Vagina (tissue), 2 donors: Measurements from ENCODE around the gene ZGLP1. TPM values are rescaled to one million over a fixed set of nuclear protein-coding genes. Genes with fewer than 3 reads are reported as not detected.

Source experiments
- DNase-seq, 2 donors: peaks; one replicate each; pipeline ENCODE4 v3.0.0-alpha.2; 2017; ENCODE audit errors: extremely low spot score in 2 of 2
- H3K27ac ChIP-seq: fragments of 200-600 bp; sonication (generic); one replicate; pipeline ENCODE4 v1.5.1; 2019
- H3K27me3 ChIP-seq: fragments of 200-600 bp; sonication (generic); one replicate; pipeline ENCODE4 v1.5.1; 2019
- H3K36me3 ChIP-seq, 2 donors: fragments of 200-600 bp; sonication (generic); one replicate each; pipeline ENCODE4 v1.5.1; 2017 to 2019
- H3K4me1 ChIP-seq: fragments of 200-600 bp; sonication (generic); one replicate; pipeline ENCODE4 v1.5.1; 2019
- H3K4me3 ChIP-seq, 2 donors: fragments of 200-600 bp; sonication (generic); 1 replicate in 1 of 2; 2 replicates in 1 of 2; pipeline ENCODE4 v1.5.1; 2016 to 2019
- H3K9me3 ChIP-seq: fragments of 200-600 bp; sonication (generic); one replicate; pipeline ENCODE4 v1.5.1; 2019
- POLR2A ChIP-seq, 2 donors: fragments of 450-650 bp; IDR thresholded peaks; one replicate each; pipeline ENCODE4 v1.6.1; 2017; ENCODE audit warnings: antibody characterized with exemption in 2 of 2, mild to moderate bottlenecking in 2 of 2, moderate library complexity in 2 of 2
- POLR2AphosphoS5 ChIP-seq, 2 donors: sonication (generic); formaldehyde crosslinking; IDR thresholded peaks; one replicate each; pipeline ENCODE4 v1.9.0; 2017; ENCODE audit warnings: antibody characterized with exemption in 2 of 2, mild to moderate bottlenecking in 2 of 2, low read depth in 1 of 2; ENCODE audit not compliant: insufficient read depth in 1 of 2
- intact Hi-C: fragments of 100-400 bp; cut with DNase I; formaldehyde crosslinking; loops from one replicate; pipeline ENCODE4 v1.15.1; 2023
- total RNA-seq: library from RNA; depleted of rRNA; stranded (reverse); fragments of >200 nt; gene quantifications from one replicate; pipeline ENCODE4 v1.2.3, GENCODE V29; 2016
- TF ChIP-seq, protein P1 (sequence below), 3 experiments: fragments of 450-650 bp in 2 of 3; fragments of 200-600 bp in 1 of 3; sonication (generic) in 1 of 3; IDR thresholded peaks; one replicate each; pipeline ENCODE4 v1.5.1; 2017 to 2019; ENCODE audit warnings: antibody characterized with exemption in 3 of 3, mild to moderate bottlenecking in 2 of 3, moderate library complexity in 2 of 3

Gene ZGLP1
- total RNA-seq, 1 donor from 2014 or later: 5.2 TPM

DNA sequence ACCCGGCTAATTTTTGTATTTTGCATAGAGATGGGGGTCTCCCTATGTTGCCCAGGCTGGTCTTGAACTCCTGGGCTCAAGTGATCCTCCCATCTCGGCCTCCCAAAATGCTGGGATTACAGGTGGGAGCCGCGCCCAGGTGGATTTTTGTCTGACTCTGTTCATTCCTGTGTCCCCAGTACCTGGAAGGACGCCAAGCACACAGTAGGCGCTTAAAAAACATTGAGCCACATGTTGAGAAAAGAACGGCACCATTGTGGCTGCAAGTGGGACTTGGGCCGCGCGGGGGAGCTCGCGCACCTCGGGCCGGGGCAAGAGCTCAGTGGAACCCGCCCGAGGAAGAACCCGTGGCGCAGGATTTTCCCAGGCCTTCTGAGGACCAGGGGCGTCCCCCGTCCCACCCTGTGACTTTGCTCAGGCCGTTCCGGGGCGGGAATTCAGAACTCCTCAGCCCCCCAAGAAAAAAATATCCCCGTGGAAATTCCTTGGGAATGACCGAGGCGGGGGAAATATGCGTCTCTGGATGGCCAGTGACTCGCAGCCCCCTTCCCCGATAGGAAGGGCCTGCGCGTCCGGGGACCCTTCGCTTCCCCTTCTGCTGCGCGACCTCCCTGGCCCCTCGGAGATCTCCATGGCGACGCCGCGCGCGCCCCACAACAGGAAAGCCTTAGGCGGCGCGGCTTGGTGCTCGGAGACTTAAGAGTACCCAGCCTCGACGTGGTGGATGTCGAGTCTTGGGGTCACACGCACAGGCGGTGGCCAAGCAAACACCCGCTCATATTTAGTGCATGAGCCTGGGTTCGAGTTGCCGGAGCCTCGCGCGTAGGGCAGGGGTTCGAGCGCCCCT, 40.1 kb downstream of the ZGLP1 start:
- Histone ChIP-seq H3K9me3 (no peaks in the 10 kb centered on the region), H3K27me3 (no peaks in the 10 kb centered on the region), H3K36me3 (no peaks in the 10 kb centered on the region), H3K27ac (peak overlapping the region; percentile 68), H3K4me3 (peak overlapping the region; percentile 44 to 48), H3K4me1 (peaks cover 17% of the 10 kb centered on the region)
- no peak for DNase-seq
- TF ChIP-seq POLR2AphosphoS5 (IDR thresholded peaks at IDR 0.05; ENCODE audit: insufficient read depth in 1 of 2, low read depth in 1 of 2): peak; percentile 44 to 56
- TF ChIP-seq POLR2A (IDR thresholded peaks at IDR 0.05): no peak
- TF ChIP-seq, protein P1, sequence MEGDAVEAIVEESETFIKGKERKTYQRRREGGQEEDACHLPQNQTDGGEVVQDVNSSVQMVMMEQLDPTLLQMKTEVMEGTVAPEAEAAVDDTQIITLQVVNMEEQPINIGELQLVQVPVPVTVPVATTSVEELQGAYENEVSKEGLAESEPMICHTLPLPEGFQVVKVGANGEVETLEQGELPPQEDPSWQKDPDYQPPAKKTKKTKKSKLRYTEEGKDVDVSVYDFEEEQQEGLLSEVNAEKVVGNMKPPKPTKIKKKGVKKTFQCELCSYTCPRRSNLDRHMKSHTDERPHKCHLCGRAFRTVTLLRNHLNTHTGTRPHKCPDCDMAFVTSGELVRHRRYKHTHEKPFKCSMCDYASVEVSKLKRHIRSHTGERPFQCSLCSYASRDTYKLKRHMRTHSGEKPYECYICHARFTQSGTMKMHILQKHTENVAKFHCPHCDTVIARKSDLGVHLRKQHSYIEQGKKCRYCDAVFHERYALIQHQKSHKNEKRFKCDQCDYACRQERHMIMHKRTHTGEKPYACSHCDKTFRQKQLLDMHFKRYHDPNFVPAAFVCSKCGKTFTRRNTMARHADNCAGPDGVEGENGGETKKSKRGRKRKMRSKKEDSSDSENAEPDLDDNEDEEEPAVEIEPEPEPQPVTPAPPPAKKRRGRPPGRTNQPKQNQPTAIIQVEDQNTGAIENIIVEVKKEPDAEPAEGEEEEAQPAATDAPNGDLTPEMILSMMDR (IDR thresholded peaks at IDR 0.05): peak; percentile 91 to 98 (median 93)
- intact Hi-C loops: loop anchor here (2.0 to 5.0 kb wide), 2 partner anchors 63 to 121 kb away; partner anchors contain the start of gene RAVER1

DNA sequence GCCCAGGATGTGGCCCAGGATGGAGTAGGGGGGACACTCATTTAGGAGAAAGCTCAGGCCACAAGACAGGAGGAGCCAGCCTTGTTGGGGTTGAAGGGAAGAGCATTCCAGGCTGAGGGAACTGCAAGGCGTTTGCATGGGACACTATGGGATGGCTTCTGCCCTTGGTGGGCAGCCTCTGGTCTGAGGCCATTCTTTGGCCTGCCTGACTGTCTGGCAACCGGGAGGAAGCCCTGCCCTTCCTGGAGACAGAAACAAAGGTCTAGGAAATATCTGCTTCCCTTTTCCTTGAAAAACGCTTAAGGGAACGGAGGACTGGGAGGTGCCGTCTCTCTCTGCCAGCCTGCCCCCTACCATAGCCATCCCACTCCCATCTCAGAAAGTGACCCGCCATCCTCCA, 41.5 kb downstream of the ZGLP1 start:
- Histone ChIP-seq H3K27me3 (no peaks in the 10 kb centered on the region), H3K27ac (no peak overlapping the region), H3K9me3 (no peaks in the 10 kb centered on the region), H3K36me3 (no peaks in the 10 kb centered on the region), H3K4me1 (peaks cover 17% of the 10 kb centered on the region), H3K4me3 (no peak overlapping the region)
- DNase-seq: no peak
- intact Hi-C loops: loop anchor here (2.0 kb wide), 1 partner anchor 123 kb away; no protein-coding TSS in a partner anchor
- TF ChIP-seq POLR2A (IDR thresholded peaks at IDR 0.05) (no peak), POLR2AphosphoS5 (IDR thresholded peaks at IDR 0.05; ENCODE audit: insufficient read depth in 1 of 2, low read depth in 1 of 2) (no peak)
- TF ChIP-seq, protein P1 (IDR thresholded peaks at IDR 0.05): no peak

- H3K27me3 ChIP-seq: no peaks in the 10 kb centered on the region
- peaks cover 17% of the 10 kb centered on the region for H3K4me1 ChIP-seq
- no peaks in the 10 kb centered on the region for H3K36me3 ChIP-seq
- DNase-seq: no peak
- no peak overlapping the region for H3K4me3 ChIP-seq
- no peaks in the 10 kb centered on the region for H3K9me3 ChIP-seq
- TF ChIP-seq POLR2A (IDR thresholded peaks at IDR 0.05) (no peak), POLR2AphosphoS5 (IDR thresholded peaks at IDR 0.05; ENCODE audit: insufficient read depth in 1 of 2, low read depth in 1 of 2) (no peak)
- TF ChIP-seq, protein P1 (IDR thresholded peaks at IDR 0.05): no peak
- H3K27ac ChIP-seq: no peak overlapping the region
- intact Hi-C loops: no loop called here
These were observed 42.9 kb downstream of the ZGLP1 start for GRCh38 chr19:10266706-10267105.

DNA sequence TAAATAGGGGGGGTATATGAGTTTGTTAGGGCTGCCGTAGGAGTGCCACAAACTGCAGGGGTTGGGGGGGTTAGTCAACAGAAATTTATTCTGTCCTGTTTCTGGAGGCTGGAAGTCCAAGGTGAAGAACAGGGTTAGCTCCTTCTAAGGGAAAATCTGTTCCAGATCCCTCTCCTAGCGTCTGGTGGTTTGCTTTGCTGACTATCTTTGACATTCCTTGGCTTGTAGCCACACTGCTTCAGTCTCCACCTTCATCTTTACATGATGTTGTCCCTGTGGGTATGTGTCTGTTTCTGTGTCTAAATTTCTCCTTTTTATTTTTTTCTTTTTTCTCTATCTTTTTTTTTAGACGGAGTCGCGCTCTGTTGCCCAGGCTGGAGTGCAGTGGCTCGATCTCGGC, 46.8 kb downstream of the ZGLP1 start:
- peaks cover 0 to 10% of the 10 kb centered on the region in 2 donors for H3K36me3 ChIP-seq
- intact Hi-C loops: no loop called here
- no peak overlapping the region for H3K27ac ChIP-seq
- H3K4me3 ChIP-seq: no peak overlapping the region
- TF ChIP-seq POLR2AphosphoS5 (IDR thresholded peaks at IDR 0.05; ENCODE audit: insufficient read depth in 1 of 2, low read depth in 1 of 2) (no peak), POLR2A (IDR thresholded peaks at IDR 0.05) (no peak)
- TF ChIP-seq, protein P1 (IDR thresholded peaks at IDR 0.05): no peak
- no peaks in the 10 kb centered on the region for H3K27me3 ChIP-seq
- H3K4me1 ChIP-seq: peaks cover 7% of the 10 kb centered on the region
- no peaks in the 10 kb centered on the region for H3K9me3 ChIP-seq
- DNase-seq: no peak

GRCh38 chr19:10260141-10260584, 49.5 kb downstream of the ZGLP1 start:
- Histone ChIP-seq H3K27ac (no peak overlapping the region), H3K27me3 (no peaks in the 10 kb centered on the region), H3K4me3 (no peak overlapping the region), H3K4me1 (peaks cover 7% of the 10 kb centered on the region), H3K9me3 (no peaks in the 10 kb centered on the region), H3K36me3 (peaks cover 0 to 27% of the 10 kb centered on the region in 2 donors)
- TF ChIP-seq POLR2A (IDR thresholded peaks at IDR 0.05) (no peak), POLR2AphosphoS5 (IDR thresholded peaks at IDR 0.05; ENCODE audit: insufficient read depth in 1 of 2, low read depth in 1 of 2) (no peak)
- TF ChIP-seq, protein P1 (IDR thresholded peaks at IDR 0.05): no peak
- intact Hi-C loops: no loop called here
- no peak for DNase-seq
